Anterior cingulate cortex (tissue), 58 donors: Measurements from ENCODE around the gene CMBL.

Source experiments
- DNase-seq, 58 donors: peaks; one replicate each; lab custom pipeline; 2025; lab: John Stamatoyannopoulos, UW

Gene CMBL

DNA sequence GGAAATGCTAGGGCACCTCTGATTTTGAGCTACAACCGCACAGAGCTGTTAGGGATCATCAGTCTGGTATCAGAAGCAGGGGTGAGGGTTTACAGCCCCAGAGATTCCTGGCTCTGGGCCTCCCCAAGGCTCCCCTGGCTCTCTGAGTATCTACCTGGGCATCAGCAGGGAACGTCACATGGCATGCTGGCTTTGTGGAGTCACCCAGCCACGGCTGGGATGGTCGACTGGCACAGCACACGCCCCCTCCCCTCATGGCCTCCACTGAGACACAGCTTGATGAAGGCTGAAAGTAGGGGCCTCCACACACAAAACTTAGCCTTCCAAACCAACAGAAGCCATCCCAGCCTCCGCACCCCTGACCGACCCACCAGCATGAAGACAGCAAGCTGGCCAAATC lies 74.7 kb downstream of the CMBL start:
- DNase-seq: no peak

DNA sequence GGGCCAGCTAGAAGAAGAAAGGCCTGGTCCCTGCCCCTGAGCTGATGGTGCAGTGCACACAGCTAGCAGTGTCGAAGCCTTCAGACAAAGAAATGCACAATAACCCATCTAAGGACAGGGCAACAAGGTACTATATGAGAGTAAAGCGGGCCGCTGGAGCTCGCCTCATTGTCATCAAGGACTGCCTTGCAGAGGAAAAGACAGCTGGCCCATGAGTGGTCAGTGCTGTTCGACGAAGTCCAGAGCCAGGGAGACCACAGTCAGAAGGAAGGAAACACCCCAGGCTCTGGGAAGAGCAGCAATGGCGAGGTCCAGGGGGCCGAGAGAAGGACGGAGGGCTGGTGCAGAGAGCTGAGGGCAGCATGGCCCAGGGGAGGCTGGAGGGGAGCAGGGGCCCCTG lies 75.3 kb downstream of the CMBL start:
- no peak for DNase-seq

DNA sequence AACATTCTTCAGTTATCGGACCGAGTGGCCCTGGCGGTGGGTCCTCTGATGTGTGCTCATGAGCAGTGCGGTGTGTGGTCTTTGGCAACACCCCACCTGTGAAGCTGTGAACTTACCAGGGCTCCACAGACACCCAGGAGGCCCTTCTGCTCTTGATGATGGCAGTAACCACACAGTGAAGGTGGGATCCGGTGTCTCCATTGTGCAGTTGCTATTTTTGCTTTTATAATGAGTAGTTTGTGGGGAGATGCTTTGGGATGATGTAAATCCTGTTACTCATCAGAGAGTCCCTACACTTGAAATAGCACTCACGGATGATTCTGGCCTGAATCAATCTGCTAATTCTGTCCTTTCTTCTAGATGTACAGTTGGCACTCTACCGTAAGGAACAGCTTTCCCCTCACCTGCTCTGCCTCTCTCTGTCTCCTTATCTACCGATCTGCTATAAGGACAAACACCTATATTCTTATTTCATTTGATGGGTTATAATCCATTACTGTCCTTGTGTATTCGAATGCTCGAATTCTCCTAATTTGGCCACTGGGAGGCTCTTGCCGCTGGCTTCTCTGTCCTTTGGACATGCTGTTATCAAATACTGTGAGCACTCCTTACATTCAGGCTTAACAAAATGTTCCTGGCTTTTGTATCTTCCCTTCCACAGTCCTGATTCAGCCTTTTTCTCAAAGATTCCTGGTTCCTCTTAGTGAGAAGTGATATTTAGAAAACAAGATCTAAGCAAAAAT lies 78.2 kb downstream of the CMBL start:
- no peak for DNase-seq

DNA sequence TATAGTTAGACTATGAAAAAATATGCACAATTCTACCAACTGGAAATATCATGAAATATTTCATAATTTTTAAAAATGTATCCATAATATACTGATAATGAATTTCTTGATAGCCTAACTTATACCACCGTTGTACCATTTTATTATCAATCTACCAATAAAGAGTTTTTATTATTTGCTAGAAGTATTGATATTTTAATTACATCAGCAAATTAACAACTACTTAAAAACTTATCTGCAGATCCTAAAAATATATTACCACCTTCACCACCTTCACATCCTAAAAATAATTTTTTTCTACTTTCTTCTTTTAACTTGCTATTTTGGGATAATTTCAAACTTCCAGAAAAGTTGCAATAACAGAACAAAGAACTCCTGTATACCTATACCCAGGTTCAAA lies 79.4 kb downstream of the CMBL start:
- no peak for DNase-seq
